ENCODE data around the gene CCN2.
"Not testable (repeated sequence)": the region's sequence is repeated elsewhere in the genome, so short reads cannot be mapped to it uniquely, and the experiment has no call there.

The CCN2 gene

DNA sequence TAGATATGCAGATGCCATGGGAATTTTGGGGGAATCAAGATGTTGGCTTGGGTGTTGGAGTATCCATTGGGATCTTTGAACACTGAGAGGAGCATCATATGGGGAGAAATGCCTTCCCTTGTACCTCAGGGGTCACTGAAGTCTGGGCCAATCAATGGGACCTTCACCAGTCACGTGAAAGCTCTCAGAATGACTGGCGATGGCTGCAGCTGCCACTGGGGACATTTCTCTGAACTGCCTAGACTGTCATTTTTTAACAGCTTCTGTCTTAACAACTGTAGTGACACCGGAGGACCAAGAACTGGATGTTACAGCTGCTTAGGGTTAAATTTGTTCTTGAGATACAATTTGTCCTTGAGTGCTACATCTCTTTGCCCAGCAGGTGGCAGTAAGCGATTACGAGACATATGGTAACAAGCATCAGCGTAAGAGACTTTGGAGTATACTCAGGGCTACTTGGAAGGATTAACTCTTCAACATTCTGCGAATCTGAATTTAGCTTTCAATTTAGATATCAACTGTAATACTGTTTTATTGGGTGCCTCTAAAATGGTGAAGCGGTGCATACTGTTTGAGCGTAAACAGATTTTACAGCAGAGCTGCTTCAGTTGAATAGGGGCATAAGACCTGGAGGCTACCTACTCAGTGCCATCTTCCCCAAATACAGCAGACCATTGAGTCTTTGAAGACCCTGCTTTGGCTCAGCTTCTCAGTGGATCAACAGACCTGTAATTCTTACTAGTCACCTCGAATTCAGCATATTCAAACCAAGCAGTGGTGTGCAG is 36.0 kb downstream of the CCN2 start:
- ChIA-PET POLR2A (no interaction called here), CTCF (interaction anchor here (0.7 to 2.9 kb wide), 27 partner anchors 8 to 396 kb away, joined by 3 to 30 read pairs (median 4); partner anchors contain the start of gene MED23)
- TF ChIP-seq, protein P1, sequence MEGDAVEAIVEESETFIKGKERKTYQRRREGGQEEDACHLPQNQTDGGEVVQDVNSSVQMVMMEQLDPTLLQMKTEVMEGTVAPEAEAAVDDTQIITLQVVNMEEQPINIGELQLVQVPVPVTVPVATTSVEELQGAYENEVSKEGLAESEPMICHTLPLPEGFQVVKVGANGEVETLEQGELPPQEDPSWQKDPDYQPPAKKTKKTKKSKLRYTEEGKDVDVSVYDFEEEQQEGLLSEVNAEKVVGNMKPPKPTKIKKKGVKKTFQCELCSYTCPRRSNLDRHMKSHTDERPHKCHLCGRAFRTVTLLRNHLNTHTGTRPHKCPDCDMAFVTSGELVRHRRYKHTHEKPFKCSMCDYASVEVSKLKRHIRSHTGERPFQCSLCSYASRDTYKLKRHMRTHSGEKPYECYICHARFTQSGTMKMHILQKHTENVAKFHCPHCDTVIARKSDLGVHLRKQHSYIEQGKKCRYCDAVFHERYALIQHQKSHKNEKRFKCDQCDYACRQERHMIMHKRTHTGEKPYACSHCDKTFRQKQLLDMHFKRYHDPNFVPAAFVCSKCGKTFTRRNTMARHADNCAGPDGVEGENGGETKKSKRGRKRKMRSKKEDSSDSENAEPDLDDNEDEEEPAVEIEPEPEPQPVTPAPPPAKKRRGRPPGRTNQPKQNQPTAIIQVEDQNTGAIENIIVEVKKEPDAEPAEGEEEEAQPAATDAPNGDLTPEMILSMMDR (IDR thresholded peaks at IDR 0.05; ENCODE audit: control extremely low read depth, extremely low read depth, low read depth, missing control alignments) = peak; percentile 82
- peak; percentile 51 for DNase-seq (ENCODE audit: extremely low spot score)

DNA sequence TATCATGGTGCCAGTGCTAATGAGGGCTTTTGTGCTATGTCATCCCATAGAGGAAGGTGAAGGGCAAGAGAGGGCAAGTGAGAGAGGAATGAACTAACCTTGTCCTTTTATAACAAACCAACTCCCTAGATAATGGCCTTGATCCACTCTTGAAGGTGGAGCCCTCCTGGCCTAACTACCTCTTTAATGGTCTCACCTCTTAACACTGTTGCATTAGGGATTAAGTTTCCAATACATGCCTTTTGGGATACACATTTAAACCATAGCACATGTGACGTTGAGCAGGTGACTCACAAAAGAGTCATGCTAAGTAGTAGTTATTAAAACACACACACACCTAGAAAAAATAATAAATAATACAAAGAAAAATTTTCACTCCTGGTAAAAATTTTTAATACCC is 36.9 kb downstream of the CCN2 start:
- CTCF ChIA-PET = interaction anchor here (0.8 to 2.9 kb wide), 12 partner anchors 9 to 387 kb away, joined by 3 to 30 read pairs (median 6); no protein-coding TSS in a partner anchor
- POLR2A ChIA-PET = no interaction called here
- TF ChIP-seq, protein P1 (IDR thresholded peaks at IDR 0.05; ENCODE audit: control extremely low read depth, extremely low read depth, low read depth, missing control alignments) = no peak
- no peak for DNase-seq (ENCODE audit: extremely low spot score)

- DNase-seq (ENCODE audit: extremely low spot score) = no peak
- ChIA-PET POLR2A (no interaction called here), CTCF (interaction anchor here (1.2 to 2.3 kb wide), 2 partner anchors 13 to 216 kb away, joined by 3 to 20 read pairs; no protein-coding TSS in a partner anchor)
- TF ChIP-seq, protein P1 (IDR thresholded peaks at IDR 0.05; ENCODE audit: control extremely low read depth, extremely low read depth, low read depth, missing control alignments) = no peak
Measured at GRCh38 chr6:131911951-131912350, 39.2 kb downstream of the CCN2 start.

GRCh38 chr6:131910956-131911355 is 40.2 kb downstream of the CCN2 start:
- TF ChIP-seq, protein P1 (IDR thresholded peaks at IDR 0.05; ENCODE audit: control extremely low read depth, extremely low read depth, low read depth, missing control alignments) = no peak
- DNase-seq (ENCODE audit: extremely low spot score) = no peak
- POLR2A ChIA-PET = no interaction called here
- CTCF ChIA-PET = interaction anchor here (0.8 to 2.3 kb wide), 4 partner anchors 11 to 1026 kb away, joined by 3 to 20 read pairs (median 4); no protein-coding TSS in a partner anchor

GRCh38 chr6:131910219-131910589 is 41.0 kb downstream of the CCN2 start:
- ChIA-PET CTCF (interaction anchor here (0.6 to 2.3 kb wide), 17 partner anchors 8 to 1025 kb away, joined by 3 to 20 read pairs (median 4); no protein-coding TSS in a partner anchor), POLR2A (no interaction called here)
- no peak for DNase-seq (ENCODE audit: extremely low spot score)
- TF ChIP-seq, protein P1 (IDR thresholded peaks at IDR 0.05; ENCODE audit: control extremely low read depth, extremely low read depth, low read depth, missing control alignments) = no peak

GRCh38 chr6:131909408-131910218 is 41.6 kb downstream of the CCN2 start:
- POLR2A ChIA-PET = no interaction called here
- DNase-seq (ENCODE audit: extremely low spot score) = peak; percentile 55
- TF ChIP-seq, protein P1 (IDR thresholded peaks at IDR 0.05; ENCODE audit: control extremely low read depth, extremely low read depth, low read depth, missing control alignments) = peak; percentile 84
- CTCF ChIA-PET = interaction anchor here (0.6 to 2.3 kb wide), 17 partner anchors 8 to 1025 kb away, joined by 3 to 20 read pairs (median 4); no protein-coding TSS in a partner anchor

GRCh38 chr6:131908787-131909186 is 42.4 kb downstream of the CCN2 start:
- POLR2A ChIA-PET; DNase-seq (ENCODE audit: extremely low spot score): not testable (repeated sequence)
- CTCF ChIA-PET = interaction anchor here (1.4 to 2.3 kb wide), 3 partner anchors 9 to 214 kb away, joined by 7 to 9 read pairs (median 8); no protein-coding TSS in a partner anchor

DNA sequence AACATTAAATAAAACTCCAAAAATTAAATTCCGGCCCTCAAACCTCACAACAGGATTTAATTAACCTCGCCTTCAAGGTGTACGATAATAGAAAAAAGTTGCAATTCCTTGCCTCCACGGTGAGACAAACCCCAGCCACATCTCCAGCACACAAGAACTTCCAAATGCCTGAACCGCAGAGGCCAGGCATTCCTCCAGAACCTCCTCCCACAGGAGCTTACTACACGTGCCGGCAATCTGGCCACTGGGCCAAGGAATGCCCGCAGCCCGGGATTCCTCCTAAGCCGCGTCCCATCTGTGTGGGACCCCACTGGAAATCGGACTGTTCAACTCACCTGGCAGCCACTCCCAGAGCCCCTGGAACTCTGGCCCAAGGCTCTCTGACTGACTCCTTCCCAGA is 47.4 kb downstream of the CCN2 start:
- POLR2A ChIA-PET; DNase-seq (ENCODE audit: extremely low spot score); CTCF ChIA-PET: not testable (repeated sequence)

DNA sequence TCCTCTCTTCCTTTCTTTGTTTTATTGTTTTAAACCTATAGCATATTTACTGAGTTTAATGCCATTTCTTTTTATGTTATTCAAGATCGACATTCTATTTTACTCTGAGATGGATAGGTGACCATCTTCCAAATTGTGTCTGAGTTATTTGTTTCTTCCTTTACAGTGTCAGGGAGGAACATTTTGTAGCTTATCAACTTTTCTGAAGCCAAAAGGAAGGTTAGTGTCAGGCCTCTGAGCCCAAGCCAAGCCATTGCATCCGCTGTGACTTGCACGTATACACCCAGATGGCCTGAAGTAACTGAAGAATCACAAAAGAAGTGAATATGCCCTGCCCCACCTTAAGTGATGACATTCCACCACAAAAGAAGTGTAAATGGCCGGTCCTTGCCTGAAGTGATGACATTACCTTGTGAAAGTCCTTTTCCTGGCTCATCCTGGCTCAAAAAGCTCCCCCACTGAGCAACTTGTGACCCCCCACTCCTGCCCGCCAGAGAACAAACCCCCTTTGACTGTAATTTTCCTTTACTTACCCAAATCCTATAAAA is 49.8 kb downstream of the CCN2 start:
- DNase-seq (ENCODE audit: extremely low spot score); POLR2A ChIA-PET: not testable (repeated sequence)
- CTCF ChIA-PET = interaction anchor here (1.7 kb wide), 1 partner anchor 9 kb away, joined by 5 read pairs; no protein-coding TSS in a partner anchor

Measured in GM10248 (cell line).